IMR-90 (cell line): ENCODE measurements around the gene ETS1. TPM values are rescaled to one million over a fixed set of nuclear protein-coding genes. Genes with fewer than 3 reads are reported as not detected.
A peak's percentile ranks its signal among the peaks of the same experiment; 100 is the strongest.

Experiments
- ATAC-seq: fragments of 200-7000 bp; cut with Tn5 transposase; 2 replicates; pipeline ENCODE4 v1.9.1; 2020; ENCODE audit warnings: low read depth, mild to moderate bottlenecking, moderate library complexity
- BruUV-seq: library from RNA; stranded (reverse); fragments of 400-500 nt; replicated peaks from 2 replicates; lab custom pipeline; 2021; lab: Mats Ljungman, UMichigan
- CTCF ChIA-PET: fragments of 300-600 bp; formaldehyde crosslinking; extraction: SDS; loops from one replicate; lab custom pipeline; 2021; ENCODE audit warnings: antibody characterized with exemption; lab: Yijun Ruan, JAX
- POLR2A ChIA-PET: fragments of 300-600 bp; sonication (Branson Sonifier 250); formaldehyde crosslinking; loops from one replicate; lab custom pipeline; 2022; ENCODE audit warnings: antibody characterized with exemption; ENCODE audit not compliant: unreplicated experiment; lab: Charles Lee
- DNase-seq: peaks from one replicate; pipeline ENCODE4 v3.0.0; 2013
- H2AFZ ChIP-seq: replicated peaks from 2 replicates; pipeline ENCODE3; 2013; ENCODE audit warnings: low read length, mild to moderate bottlenecking; ENCODE audit not compliant: poor library complexity
- H2AK5ac ChIP-seq: 2 replicates; pipeline ENCODE4 v1.6.1; 2013; ENCODE audit warnings: low read depth, low read length, inconsistent platforms
- H2AK9ac ChIP-seq: replicated peaks from 2 replicates; pipeline ENCODE3; 2013; ENCODE audit warnings: mild to moderate bottlenecking, low read depth, low read length, moderate library complexity; ENCODE audit not compliant: poor library complexity
- H2BK120ac ChIP-seq: 2 replicates; pipeline ENCODE4 v1.6.1; 2013; ENCODE audit warnings: low read depth, low read length, inconsistent platforms
- H2BK15ac ChIP-seq: 3 replicates; pipeline ENCODE4 v1.6.1; 2013; ENCODE audit warnings: low read depth, low read length, inconsistent platforms
- H2BK20ac ChIP-seq: 2 replicates; pipeline ENCODE4 v1.6.1; 2013; ENCODE audit warnings: low read depth, mild to moderate bottlenecking, inconsistent platforms, low read length, moderate library complexity
- H2BK5ac ChIP-seq: 2 replicates; pipeline ENCODE4 v1.6.1; 2013; ENCODE audit warnings: mild to moderate bottlenecking, low read depth, low read length, inconsistent platforms; ENCODE audit not compliant: poor library complexity, severe bottlenecking
- H3K14ac ChIP-seq: replicated peaks from 2 replicates; pipeline ENCODE4 v1.6.1; 2013; ENCODE audit warnings: low read depth, low read length, inconsistent platforms
- H3K18ac ChIP-seq: 2 replicates; pipeline ENCODE4 v1.6.1; 2013; ENCODE audit warnings: low read depth, low read length, control low read depth
- H3K23ac ChIP-seq: 2 replicates; pipeline ENCODE4 v1.6.1; 2013; ENCODE audit warnings: low read depth, low read length, inconsistent platforms
- H3K27ac ChIP-seq: 2 replicates; pipeline ENCODE4 v1.5.1; 2013; ENCODE audit warnings: mild to moderate bottlenecking, control low read depth, low read length; ENCODE audit not compliant: insufficient read depth
- H3K27me3 ChIP-seq: 2 replicates; pipeline ENCODE4 v1.6.1; 2013; ENCODE audit warnings: low read length; ENCODE audit not compliant: control insufficient read depth, insufficient read depth
- H3K36me3 ChIP-seq: 2 replicates; pipeline ENCODE4 v1.6.1; 2013; ENCODE audit warnings: low read length, mixed read lengths; ENCODE audit not compliant: control insufficient read depth, insufficient read depth
- H3K4ac ChIP-seq: 2 replicates; pipeline ENCODE4 v1.6.1; 2013; ENCODE audit warnings: low read depth, low read length, inconsistent platforms
- H3K4me1 ChIP-seq: 2 replicates; pipeline ENCODE4 v1.6.1; 2013; ENCODE audit warnings: low read length, mixed read lengths; ENCODE audit not compliant: control insufficient read depth, insufficient read depth
- H3K4me2 ChIP-seq: 2 replicates; pipeline ENCODE4 v1.6.1; 2013; ENCODE audit warnings: low read depth, mild to moderate bottlenecking, control low read depth, low read length, moderate library complexity
- H3K4me3 ChIP-seq: 2 replicates; pipeline ENCODE4 v1.5.1; 2013; ENCODE audit warnings: low read depth, mild to moderate bottlenecking, control low read depth, low read length, moderate library complexity; ENCODE audit not compliant: insufficient read depth
- H3K56ac ChIP-seq: 2 replicates; pipeline ENCODE4 v1.6.1; 2013; ENCODE audit warnings: low read length, inconsistent platforms; ENCODE audit not compliant: insufficient read depth; ENCODE audit errors: extremely low read depth
- H3K79me1 ChIP-seq, 2 experiments: 2 replicates each; pipeline ENCODE4 v1.6.1; 2013; ENCODE audit warnings: low read length in 2 of 2, inconsistent platforms in 1 of 2, low read depth in 1 of 2
- H3K9ac ChIP-seq: 2 replicates; pipeline ENCODE4 v1.6.1; 2013; ENCODE audit warnings: low read depth, low read length, control low read depth
- H3K9me1 ChIP-seq: 2 replicates; pipeline ENCODE4 v1.6.1; 2013; ENCODE audit warnings: low read length, inconsistent platforms; ENCODE audit not compliant: insufficient read depth
- H3K9me3 ChIP-seq: 2 replicates; pipeline ENCODE4 v1.6.1; 2013; ENCODE audit warnings: low read length; ENCODE audit not compliant: control insufficient read depth, insufficient read depth
- H4K20me1 ChIP-seq: 2 replicates; pipeline ENCODE4 v1.6.1; 2013; ENCODE audit warnings: low read length, inconsistent platforms; ENCODE audit not compliant: insufficient read depth
- H4K5ac ChIP-seq: 2 replicates; pipeline ENCODE4 v1.6.1; 2013; ENCODE audit warnings: mild to moderate bottlenecking, low read depth, low read length, control low read depth
- H4K8ac ChIP-seq, 2 experiments: 2 replicates each; pipeline ENCODE4 v1.6.1; 2013; ENCODE audit warnings: low read depth in 2 of 2, low read length in 2 of 2, control low read depth in 1 of 2, inconsistent platforms in 1 of 2
- H4K91ac ChIP-seq: 2 replicates; pipeline ENCODE4 v1.6.1; 2013; ENCODE audit warnings: low read depth, low read length, inconsistent platforms; ENCODE audit not compliant: insufficient read depth
- BHLHE40 ChIP-seq: fragments of 150-350 bp; IDR thresholded peaks from 2 replicates; pipeline ENCODE4 v1.6.1; 2016; ENCODE audit warnings: mild to moderate bottlenecking, low read depth, low read length
- CEBPB ChIP-seq: IDR thresholded peaks from 2 replicates; pipeline ENCODE4 v1.6.1; 2012; ENCODE audit warnings: low read depth, low read length, improper control_type of control experiment
- POLR2A ChIP-seq: IDR thresholded peaks from 2 replicates; pipeline ENCODE4 v1.6.1; 2012; ENCODE audit warnings: mild to moderate bottlenecking, low read depth, low read length
- RAD21 ChIP-seq: IDR thresholded peaks from 2 replicates; pipeline ENCODE4 v1.6.1; 2012; ENCODE audit warnings: low read length, improper control_type of control experiment
- RCOR1 ChIP-seq: IDR thresholded peaks from 2 replicates; pipeline ENCODE4 v1.6.1; 2012; ENCODE audit warnings: mild to moderate bottlenecking, low read length, improper control_type of control experiment; ENCODE audit not compliant: insufficient replicate concordance
- RFX5 ChIP-seq: IDR thresholded peaks from 2 replicates; pipeline ENCODE4 v1.8.0; 2012; ENCODE audit warnings: low read depth, mild to moderate bottlenecking, low read length, moderate library complexity
- SMC3 ChIP-seq: fragments of 150-350 bp; IDR thresholded peaks from 2 replicates; pipeline ENCODE4 v1.6.1; 2016; ENCODE audit warnings: low read depth, mild to moderate bottlenecking, antibody characterized with exemption, low read length, moderate library complexity
- USF2 ChIP-seq: fragments of 150-350 bp; IDR thresholded peaks from 2 replicates; pipeline ENCODE4 v1.6.1; 2017; ENCODE audit warnings: mild to moderate bottlenecking, antibody characterized with exemption, low read length, low read depth
- WGBS, 2 experiments: methylation state at CpG; one replicate each; pipeline versions ENCODE4 v1.1.5 to v1.1.7; 2013; ENCODE audit warnings: missing lambda C conversion rate in 2 of 2; ENCODE audit not compliant: insufficient read length in 1 of 2; ENCODE audit errors: extremely low coverage in 2 of 2; 5-methylcytosine and 5-hydroxymethylcytosine counted together
- dilution Hi-C: fragments of 300-500 bp; cut with HindIII; formaldehyde crosslinking; loops from one replicate; pipeline ENCODE4 v1.14.3; 2018; ENCODE audit warnings: low sequenced_read_pairs; ENCODE audit not compliant: unreplicated experiment
- in situ Hi-C: fragments of 300-500 bp; cut with MboI; formaldehyde crosslinking; loops from 3 replicates; pipeline ENCODE4 v1.14.3; 2019; ENCODE audit warnings: low sequenced_read_pairs, inconsistent platforms, mixed read lengths
- intact Hi-C: fragments of 100-400 bp; cut with micrococcal nuclease; formaldehyde crosslinking; loops from 2 replicates; pipeline ENCODE4 v1.10.0; 2022
- polyA plus RNA-seq, 3 experiments: library from polyadenylated mRNA; depleted of rRNA; stranded (reverse); fragments of >200 nt; gene quantifications; 2 replicates each; pipeline ENCODE4 v1.2.3, GENCODE V29; 2012; ENCODE audit warnings: low replicate concordance in 1 of 3
- total RNA-seq: library from RNA; depleted of rRNA; stranded (reverse); fragments of >200 nt; gene quantifications from 2 replicates; pipeline ENCODE4 v1.2.3, GENCODE V29; 2012
- TF ChIP-seq, protein P1 (sequence below): fragments of 150-350 bp; IDR thresholded peaks from 2 replicates; pipeline ENCODE4 v1.6.1; 2016; ENCODE audit warnings: low read depth, mild to moderate bottlenecking, low read length, moderate library complexity, borderline replicate concordance

Gene ETS1
- total and polyA plus RNA-seq, 2 of the 4 experiments (the other 2 are of a cell fraction) = 41.2 to 56.3 TPM

DNA sequence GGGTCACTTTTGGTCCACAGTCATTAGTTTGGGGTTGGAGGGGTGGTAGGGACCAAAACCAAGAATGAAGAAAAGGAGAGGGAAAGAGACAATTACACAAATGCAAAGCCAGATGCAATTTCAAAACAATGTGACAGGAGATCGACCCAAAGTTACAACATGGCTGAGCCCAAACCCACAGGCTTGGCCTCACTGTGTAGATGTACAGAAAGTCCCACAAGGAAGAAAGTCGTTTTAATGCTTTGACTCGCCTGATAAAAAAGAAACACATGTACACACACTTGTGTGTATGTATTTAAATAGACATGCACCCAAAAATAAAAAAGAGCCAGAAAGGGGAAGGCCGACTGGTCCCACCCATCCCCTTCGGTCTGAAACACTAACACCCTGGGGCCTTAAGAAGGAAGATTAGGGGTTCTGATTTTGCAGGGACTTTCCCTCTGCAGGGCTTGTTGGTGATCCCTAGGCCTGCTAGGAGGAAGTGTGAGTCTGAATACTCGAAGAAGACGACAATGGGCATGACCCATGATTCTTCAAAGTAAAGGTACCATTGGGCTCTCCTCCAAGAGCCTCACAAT is 104.1 kb downstream of the ETS1 start:
- ChIA-PET POLR2A (no interaction called here), CTCF (interaction anchor here (1.0 to 1.1 kb wide), 2 partner anchors 147 to 193 kb away, joined by 3 read pairs; no protein-coding TSS in a partner anchor)
- Histone ChIP-seq H3K4ac (0 out of 2 replicates have a peak overlapping the region, but pooled peaks have one; percentile 13), H3K4me3 (no peak overlapping the region), H2AK5ac (peak overlapping the region; percentile 20; the same call in 1 of the 2 replicates), H3K18ac (no peak overlapping the region), H3K9me3 (no peaks in the 10 kb centered on the region), H3K9ac (no peak overlapping the region), H3K79me1 (peaks cover 59 to 93% of the 10 kb centered on the region in 2 experiments), H2BK120ac (no peak overlapping the region), H3K23ac (peak overlapping the region; percentile 47; the same call in 1 of the 2 replicates), H3K4me1 (peaks cover 24% of the 10 kb centered on the region), H3K4me2 (no peak overlapping the region), H3K56ac (no peak overlapping the region), H4K5ac (no peak overlapping the region), H4K8ac (no peak overlapping the region; a peak in 1 of 4 replicates), H3K27ac (no peak overlapping the region), H2AFZ (no peak overlapping the region), H4K20me1 (peaks cover 30% of the 10 kb centered on the region), H3K36me3 (peaks cover 43% of the 10 kb centered on the region), H2BK15ac (no peak overlapping the region), H3K14ac (no peak overlapping the region), H2BK5ac (peak overlapping the region; percentile 63), H4K91ac (no peak overlapping the region), H2BK20ac (0 out of 2 replicates have a peak overlapping the region, but pooled peaks have one; percentile 22), H2AK9ac (no peak overlapping the region), H3K27me3 (no peaks in the 10 kb centered on the region), H3K9me1 (peaks cover 28% of the 10 kb centered on the region)
- DNase-seq = no peak
- WGBS, 2 experiments = 100% methylated on average over 2 of the region's 7 CpGs; no CpG with 5 or more reads in 1 of the 2 experiments
- ATAC-seq = no peak
- no TSS peak for BruUV-seq
- in situ Hi-C loops = no loop called here
- dilution Hi-C loops = no loop called here
- no peak for TF ChIP-seq RAD21
- TF ChIP-seq CEBPB = no peak
- no peak for TF ChIP-seq BHLHE40
- no peak for TF ChIP-seq POLR2A
- TF ChIP-seq RCOR1 = no peak
- TF ChIP-seq, protein P1, sequence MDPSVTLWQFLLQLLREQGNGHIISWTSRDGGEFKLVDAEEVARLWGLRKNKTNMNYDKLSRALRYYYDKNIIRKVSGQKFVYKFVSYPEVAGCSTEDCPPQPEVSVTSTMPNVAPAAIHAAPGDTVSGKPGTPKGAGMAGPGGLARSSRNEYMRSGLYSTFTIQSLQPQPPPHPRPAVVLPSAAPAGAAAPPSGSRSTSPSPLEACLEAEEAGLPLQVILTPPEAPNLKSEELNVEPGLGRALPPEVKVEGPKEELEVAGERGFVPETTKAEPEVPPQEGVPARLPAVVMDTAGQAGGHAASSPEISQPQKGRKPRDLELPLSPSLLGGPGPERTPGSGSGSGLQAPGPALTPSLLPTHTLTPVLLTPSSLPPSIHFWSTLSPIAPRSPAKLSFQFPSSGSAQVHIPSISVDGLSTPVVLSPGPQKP = no peak
- no peak for TF ChIP-seq SMC3
- TF ChIP-seq RFX5 = no peak
- TF ChIP-seq USF2 = no peak
- intact Hi-C loops = no loop called here
